Liver (tissue), 3 donors: ENCODE measurements around the gene PPP1R16B.

ENCODE experiments used
- ATF3 ChIP-seq: IDR thresholded peaks from 2 replicates; pipeline ENCODE4 v1.6.1; 2016; ENCODE audit warnings: antibody characterized with exemption
- EGR1 ChIP-seq, 2 donors: IDR thresholded peaks; 2 replicates each; pipeline ENCODE4 v1.6.1; 2016 to 2018; ENCODE audit warnings: antibody characterized with exemption in 2 of 2, low read depth in 2 of 2
- RAD21 ChIP-seq, 2 donors: IDR thresholded peaks; 2 replicates each; pipeline ENCODE4 v1.6.1; 2016; ENCODE audit warnings: antibody characterized with exemption in 2 of 2, mild to moderate bottlenecking in 2 of 2
- TF ChIP-seq, protein P1 (sequence below): fragments of 150-350 bp; IDR thresholded peaks from 2 replicates; pipeline ENCODE4 v1.5.1; 2017; ENCODE audit warnings: improper control_type of control experiment, low read depth, low read length; ENCODE audit not compliant: missing input control
- TF ChIP-seq, protein P2 (sequence below): IDR thresholded peaks from 2 replicates; pipeline ENCODE4 v1.6.1; 2016; ENCODE audit warnings: antibody characterized with exemption
- donor health status: healthy.
- donor health status: healthy.

DNA sequence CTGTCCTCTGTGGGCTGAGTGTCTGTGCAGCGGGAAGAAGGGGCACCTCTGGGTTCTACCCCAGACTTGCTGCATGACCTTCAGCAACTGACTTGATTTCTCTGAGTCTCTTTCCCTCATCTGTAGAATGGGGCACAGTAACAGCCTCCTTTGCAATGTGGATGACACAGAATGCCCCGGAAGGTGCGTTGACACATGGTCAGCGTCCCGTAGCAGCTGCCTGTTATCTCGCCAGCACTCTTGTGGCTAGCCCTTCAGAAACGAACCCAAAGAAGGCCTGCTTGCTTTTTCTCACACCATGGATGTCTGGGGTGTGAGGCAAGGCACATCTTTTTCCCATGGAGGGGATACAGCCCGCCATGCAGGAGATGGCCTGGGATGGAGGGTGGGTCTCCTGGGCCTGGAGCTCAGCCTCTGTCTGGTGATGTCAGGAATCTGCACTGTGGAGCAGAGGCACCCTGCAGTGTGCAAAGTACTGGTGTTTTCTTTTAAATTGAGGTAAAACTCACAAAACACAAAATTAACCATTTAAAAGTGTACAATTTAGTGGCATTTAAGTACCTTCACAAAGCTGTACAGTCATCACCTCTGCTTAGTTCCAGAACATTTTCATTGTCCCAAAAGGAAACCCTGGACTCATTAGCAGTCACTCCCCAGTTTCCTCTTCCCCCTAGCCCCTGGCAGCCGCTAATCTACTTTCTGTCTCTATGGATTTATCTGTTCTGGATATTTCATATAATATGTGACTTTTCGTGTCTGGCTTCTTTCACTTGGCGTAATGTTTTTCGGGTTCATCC, 61.0 kb downstream of the PPP1R16B start:
- TF ChIP-seq RAD21 (IDR thresholded peaks at IDR 0.05) (no peak), EGR1 (IDR thresholded peaks at IDR 0.05; ENCODE audit: low read depth in 2 of 2) (no peak), ATF3 (no peak)
- TF ChIP-seq, protein P1, sequence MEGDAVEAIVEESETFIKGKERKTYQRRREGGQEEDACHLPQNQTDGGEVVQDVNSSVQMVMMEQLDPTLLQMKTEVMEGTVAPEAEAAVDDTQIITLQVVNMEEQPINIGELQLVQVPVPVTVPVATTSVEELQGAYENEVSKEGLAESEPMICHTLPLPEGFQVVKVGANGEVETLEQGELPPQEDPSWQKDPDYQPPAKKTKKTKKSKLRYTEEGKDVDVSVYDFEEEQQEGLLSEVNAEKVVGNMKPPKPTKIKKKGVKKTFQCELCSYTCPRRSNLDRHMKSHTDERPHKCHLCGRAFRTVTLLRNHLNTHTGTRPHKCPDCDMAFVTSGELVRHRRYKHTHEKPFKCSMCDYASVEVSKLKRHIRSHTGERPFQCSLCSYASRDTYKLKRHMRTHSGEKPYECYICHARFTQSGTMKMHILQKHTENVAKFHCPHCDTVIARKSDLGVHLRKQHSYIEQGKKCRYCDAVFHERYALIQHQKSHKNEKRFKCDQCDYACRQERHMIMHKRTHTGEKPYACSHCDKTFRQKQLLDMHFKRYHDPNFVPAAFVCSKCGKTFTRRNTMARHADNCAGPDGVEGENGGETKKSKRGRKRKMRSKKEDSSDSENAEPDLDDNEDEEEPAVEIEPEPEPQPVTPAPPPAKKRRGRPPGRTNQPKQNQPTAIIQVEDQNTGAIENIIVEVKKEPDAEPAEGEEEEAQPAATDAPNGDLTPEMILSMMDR = no peak
- TF ChIP-seq, protein P2, sequence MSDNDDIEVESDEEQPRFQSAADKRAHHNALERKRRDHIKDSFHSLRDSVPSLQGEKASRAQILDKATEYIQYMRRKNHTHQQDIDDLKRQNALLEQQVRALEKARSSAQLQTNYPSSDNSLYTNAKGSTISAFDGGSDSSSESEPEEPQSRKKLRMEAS = no peak
